ENCODE data around the gene CNNM4.
"Not testable (repeated sequence)": the region's sequence is repeated elsewhere in the genome, so short reads cannot be mapped to it uniquely, and the experiment has no call there.

Gene CNNM4

GRCh38 chr2:96792772-96793749 lies 32.4 kb downstream of the CNNM4 start:
- DNase-seq (ENCODE audit: low spot score) = no peak

- no peak for DNase-seq (ENCODE audit: low spot score)
Observed at GRCh38 chr2:96795076-96795475, 34.4 kb downstream of the CNNM4 start.

- not testable (repeated sequence) for DNase-seq (ENCODE audit: low spot score)
Observed at GRCh38 chr2:96796497-96796896, 35.8 kb downstream of the CNNM4 start.

- no peak for DNase-seq (ENCODE audit: low spot score)
Observed at GRCh38 chr2:96797066-96797625, 36.4 kb downstream of the CNNM4 start.

GRCh38 chr2:96798733-96799622 lies 38.3 kb downstream of the CNNM4 start:
- DNase-seq (ENCODE audit: low spot score) = no peak

GRCh38 chr2:96799623-96799935 lies 38.9 kb downstream of the CNNM4 start:
- DNase-seq (ENCODE audit: low spot score) = no peak

- no peak for DNase-seq (ENCODE audit: low spot score)
Observed at GRCh38 chr2:96800061-96801004, 39.6 kb downstream of the CNNM4 start.

- DNase-seq (ENCODE audit: low spot score) = peak; percentile 37
Observed at GRCh38 chr2:96801005-96801785, 40.5 kb downstream of the CNNM4 start.

GRCh38 chr2:96801786-96802595 lies 41.3 kb downstream of the CNNM4 start:
- no peak for DNase-seq (ENCODE audit: low spot score)

GRCh38 chr2:96802721-96803120 lies 42.0 kb downstream of the CNNM4 start:
- no peak for DNase-seq (ENCODE audit: low spot score)

GRCh38 chr2:96804986-96805385 lies 44.3 kb downstream of the CNNM4 start:
- DNase-seq (ENCODE audit: low spot score) = no peak

- DNase-seq (ENCODE audit: low spot score) = not testable (repeated sequence)
Observed at GRCh38 chr2:96805946-96806345, 45.2 kb downstream of the CNNM4 start.

GRCh38 chr2:96806468-96807126 lies 45.9 kb downstream of the CNNM4 start:
- DNase-seq (ENCODE audit: low spot score) = no peak

GRCh38 chr2:96807127-96807471 lies 46.4 kb downstream of the CNNM4 start:
- no peak for DNase-seq (ENCODE audit: low spot score)

GRCh38 chr2:96808176-96808837 lies 47.6 kb downstream of the CNNM4 start:
- no peak for DNase-seq (ENCODE audit: low spot score)

GRCh38 chr2:96809216-96809882 lies 48.6 kb downstream of the CNNM4 start:
- DNase-seq (ENCODE audit: low spot score) = no peak

- no peak for DNase-seq (ENCODE audit: low spot score)
Observed at GRCh38 chr2:96809951-96810782, 49.5 kb downstream of the CNNM4 start.

Data from hematopoietic multipotent progenitor cell treated with erythropoietin and hydrocortisone succinate and interleukin-3 and kit ligand, for 17 days (in vitro differentiated cells).